Right lung (tissue), 5 donors: ENCODE measurements around the gene CIITA. TPM values are rescaled to one million over a fixed set of nuclear protein-coding genes. Genes with fewer than 3 reads are reported as not detected.
"Not testable (repeated sequence)": the region's sequence is repeated elsewhere in the genome, so short reads cannot be mapped to it uniquely, and the experiment has no call there.

Source experiments
- DNase-seq, 2 donors: peaks; one replicate each; pipeline ENCODE4 v3.0.0-alpha.2; 2013
- polyA plus RNA-seq, 5 donors: library from polyadenylated mRNA; unstranded; fragments of 120-200 nt; gene quantifications; one replicate each; pipeline versions ENCODE4 v1.2.1 to v1.2.3, GENCODE V29; 2013; ENCODE audit warnings: inconsistent platforms in 1 of 5, low replicate concordance in 1 of 5; ENCODE audit not compliant: insufficient read length in 5 of 5, insufficient read depth in 1 of 5

Gene CIITA
- polyA plus RNA-seq, 5 donors: 2.4 to 5.7 (median 4.5) TPM

- no peak for DNase-seq
Measured at GRCh38 chr16:10916534-10916933, 39.5 kb downstream of the CIITA start.

- peak; percentile 79 to 89 for DNase-seq
Measured at GRCh38 chr16:10918294-10919002, 41.4 kb downstream of the CIITA start.

GRCh38 chr16:10919003-10919351 is 42.0 kb downstream of the CIITA start:
- no peak for DNase-seq

- no peak for DNase-seq
Measured at GRCh38 chr16:10920726-10921427, 43.9 kb downstream of the CIITA start.

- DNase-seq: no peak
Measured at GRCh38 chr16:10921536-10922327, 44.7 kb downstream of the CIITA start.

- DNase-seq: no peak
Measured at GRCh38 chr16:10922328-10923145, 45.5 kb downstream of the CIITA start.

GRCh38 chr16:10923146-10923649 is 46.2 kb downstream of the CIITA start:
- DNase-seq: no peak

- DNase-seq: no peak
Measured at GRCh38 chr16:10923650-10924214, 46.7 kb downstream of the CIITA start.

GRCh38 chr16:10925285-10925684 is 48.3 kb downstream of the CIITA start:
- DNase-seq: not testable (repeated sequence)

GRCh38 chr16:10926094-10926493 is 49.1 kb downstream of the CIITA start:
- DNase-seq: no peak

GRCh38 chr16:10926867-10927266 is 49.9 kb downstream of the CIITA start:
- no peak for DNase-seq

GRCh38 chr16:10927497-10928112 is 50.6 kb downstream of the CIITA start:
- DNase-seq: no peak

- DNase-seq: not testable (repeated sequence)
Measured at GRCh38 chr16:10929097-10929496, 52.1 kb downstream of the CIITA start.

GRCh38 chr16:10929853-10930754 is 53.1 kb downstream of the CIITA start:
- DNase-seq: no peak

- no peak for DNase-seq
Measured at GRCh38 chr16:10930755-10931093, 53.7 kb downstream of the CIITA start.

- no peak for DNase-seq
Measured at GRCh38 chr16:10931134-10931533, 54.1 kb downstream of the CIITA start.

GRCh38 chr16:10931977-10932632 is 55.1 kb downstream of the CIITA start:
- no peak for DNase-seq

- no peak for DNase-seq
Measured at GRCh38 chr16:10932959-10933710, 56.1 kb downstream of the CIITA start.
